ENCODE data around the gene SIGLEC8.

DNA sequence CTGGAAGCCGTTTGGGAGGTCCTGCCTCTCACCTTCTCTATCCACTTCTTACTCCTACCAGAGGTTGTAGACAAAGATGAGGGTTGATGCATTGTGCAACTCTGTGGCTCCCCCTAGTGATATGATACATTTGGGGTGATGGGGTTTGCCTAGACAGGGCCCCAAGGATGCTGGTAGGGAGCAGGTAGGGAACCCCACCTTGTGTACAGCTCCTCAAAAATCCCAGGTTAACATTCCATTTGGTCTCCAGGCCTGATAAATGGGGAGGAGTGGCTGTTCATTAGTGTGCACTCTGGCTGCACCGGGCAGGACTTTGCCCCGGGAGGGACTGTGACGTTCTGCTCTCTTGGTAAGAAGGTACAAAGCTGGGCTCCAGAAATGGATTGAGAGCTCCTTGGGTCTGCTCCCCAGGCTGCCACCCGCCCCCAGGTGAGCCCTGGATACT lies 19.2 kb downstream of the SIGLEC8 start:
- TF ChIP-seq, protein P1, sequence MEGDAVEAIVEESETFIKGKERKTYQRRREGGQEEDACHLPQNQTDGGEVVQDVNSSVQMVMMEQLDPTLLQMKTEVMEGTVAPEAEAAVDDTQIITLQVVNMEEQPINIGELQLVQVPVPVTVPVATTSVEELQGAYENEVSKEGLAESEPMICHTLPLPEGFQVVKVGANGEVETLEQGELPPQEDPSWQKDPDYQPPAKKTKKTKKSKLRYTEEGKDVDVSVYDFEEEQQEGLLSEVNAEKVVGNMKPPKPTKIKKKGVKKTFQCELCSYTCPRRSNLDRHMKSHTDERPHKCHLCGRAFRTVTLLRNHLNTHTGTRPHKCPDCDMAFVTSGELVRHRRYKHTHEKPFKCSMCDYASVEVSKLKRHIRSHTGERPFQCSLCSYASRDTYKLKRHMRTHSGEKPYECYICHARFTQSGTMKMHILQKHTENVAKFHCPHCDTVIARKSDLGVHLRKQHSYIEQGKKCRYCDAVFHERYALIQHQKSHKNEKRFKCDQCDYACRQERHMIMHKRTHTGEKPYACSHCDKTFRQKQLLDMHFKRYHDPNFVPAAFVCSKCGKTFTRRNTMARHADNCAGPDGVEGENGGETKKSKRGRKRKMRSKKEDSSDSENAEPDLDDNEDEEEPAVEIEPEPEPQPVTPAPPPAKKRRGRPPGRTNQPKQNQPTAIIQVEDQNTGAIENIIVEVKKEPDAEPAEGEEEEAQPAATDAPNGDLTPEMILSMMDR (conservative IDR thresholded peaks at IDR 0.05; ENCODE audit: low read depth, low read length), result peak; percentile 74
- TF ChIP-seq EZH2 (IDR thresholded peaks at IDR 0.05; ENCODE audit: low read length, unreplicated experiment) (no peak), EZH2phosphoT487 (IDR thresholded peaks at IDR 0.05; ENCODE audit: borderline replicate concordance, low read length) (no peak)

All from PC-3 (cell line).